HG03575 (cell line): ENCODE data around the gene ZNF25.
A peak's percentile ranks its signal among the peaks of the same experiment; 100 is the strongest.
"Not testable (repeated sequence)": the region's sequence is repeated elsewhere in the genome, so short reads cannot be mapped to it uniquely, and the experiment has no call there.

Experiments
- ATAC-seq: cut with Tn5 transposase; IDR thresholded peaks from one replicate; pipeline ENCODE4 v1.9.1; 2021; ENCODE audit not compliant: unreplicated experiment, insufficient number of reproducible peaks, low FRiP score; ENCODE audit errors: extremely low read depth

ZNF25 gene

DNA sequence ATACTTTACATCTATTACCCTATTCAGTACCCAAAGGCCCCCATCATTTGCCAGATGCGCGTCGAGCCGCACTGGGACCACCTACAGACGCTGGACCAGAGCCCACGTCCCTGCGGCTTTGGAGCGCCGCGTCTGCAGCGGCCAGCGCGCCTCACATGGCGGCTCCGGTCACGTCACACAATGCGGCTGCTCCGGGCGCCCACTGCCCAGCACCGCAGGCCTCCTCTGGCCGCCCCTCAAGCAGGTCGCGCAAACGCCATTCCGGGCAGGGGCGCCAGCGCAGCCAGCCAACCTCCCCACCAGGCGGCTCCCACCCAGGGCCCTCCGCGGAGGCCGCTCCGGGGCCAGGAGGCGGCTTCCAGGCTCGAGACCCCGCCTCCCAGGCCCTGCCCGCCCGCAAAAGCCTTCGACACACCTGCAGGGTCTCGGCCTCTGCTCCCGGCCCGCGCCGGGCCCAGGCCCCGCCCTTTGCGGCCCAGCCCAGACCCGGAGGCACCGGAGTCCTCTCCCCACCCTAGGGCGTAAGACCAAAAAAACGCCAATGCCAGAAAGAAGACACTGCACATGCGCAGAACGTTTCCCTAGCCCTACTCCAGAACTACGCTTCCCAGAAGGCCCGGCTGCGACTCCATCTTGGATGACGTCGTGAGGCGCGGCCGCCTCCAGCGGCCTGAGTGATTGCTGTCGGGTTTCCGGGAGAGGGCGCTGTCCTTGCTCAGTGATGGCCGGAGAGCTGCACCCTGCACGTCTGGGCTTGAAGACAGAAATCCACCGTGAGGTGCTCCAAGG, at the start of gene ZNF25:
Gene ZNF25, minus strand, starts transcription at position 557 of the 789 bp plus-strand sequence. CDS start 4,925 bp downstream, outside the sequence.
- peak; percentile 86 for ATAC-seq

DNA sequence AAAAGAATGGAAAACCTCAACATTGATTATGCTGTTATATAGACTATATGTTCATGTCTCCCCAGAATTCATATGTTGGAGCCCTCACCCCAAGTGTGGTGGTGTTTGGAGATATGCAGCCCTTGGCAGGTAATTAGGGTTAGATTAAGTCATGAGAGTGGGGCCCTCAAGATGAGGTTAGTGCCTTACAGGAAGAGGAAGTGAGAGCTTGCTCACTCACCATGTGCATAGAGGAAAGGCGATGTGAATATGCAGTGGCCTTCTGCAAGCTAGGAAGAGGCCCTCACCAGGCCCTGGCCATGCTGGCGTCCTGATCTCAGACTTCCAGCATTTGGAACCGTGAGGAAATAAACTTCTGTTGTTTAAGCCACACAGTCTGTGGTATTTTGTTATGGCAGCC, 48.8 kb upstream of the ZNF25 start:
- ATAC-seq, result peak; percentile 66

DNA sequence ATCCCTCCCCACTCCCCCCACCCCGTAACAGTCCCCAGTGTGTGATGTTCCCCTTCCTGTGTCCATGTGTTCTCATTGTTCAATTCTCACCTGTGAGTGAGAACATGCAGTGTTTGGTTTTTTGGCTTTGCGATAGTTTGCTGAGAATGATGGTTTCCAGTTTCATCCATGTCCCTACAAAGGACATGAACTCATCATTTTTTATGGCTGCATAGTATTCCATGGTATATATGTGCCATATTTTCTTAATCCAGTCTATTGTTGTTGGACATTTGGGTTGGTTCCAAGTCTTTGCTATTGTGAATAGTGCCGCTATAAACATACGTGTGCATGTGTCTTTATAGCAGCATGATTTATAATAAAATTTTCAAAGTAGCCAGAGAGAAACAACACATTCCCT, 42.7 kb upstream of the ZNF25 start:
- ATAC-seq, result not testable (repeated sequence)

DNA sequence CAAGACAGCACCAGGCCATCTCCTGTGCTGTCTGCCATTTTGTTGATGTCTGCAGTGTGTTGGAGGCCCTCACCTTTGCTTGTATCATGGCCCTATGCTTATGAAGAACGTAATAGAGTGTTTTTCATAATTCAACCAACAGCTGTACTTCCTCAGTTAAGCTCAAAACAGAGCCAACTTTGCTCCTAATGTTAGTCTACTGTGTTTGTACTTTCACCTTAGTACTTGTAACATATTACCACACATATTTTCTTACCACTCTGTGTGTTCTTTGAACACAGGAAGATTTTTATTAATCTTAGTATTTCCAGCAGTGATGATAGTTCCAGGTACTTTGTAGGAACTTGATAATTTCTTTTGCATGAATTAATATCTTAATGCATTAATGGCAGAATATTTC, 39.9 kb upstream of the ZNF25 start:
- ATAC-seq, result no peak

DNA sequence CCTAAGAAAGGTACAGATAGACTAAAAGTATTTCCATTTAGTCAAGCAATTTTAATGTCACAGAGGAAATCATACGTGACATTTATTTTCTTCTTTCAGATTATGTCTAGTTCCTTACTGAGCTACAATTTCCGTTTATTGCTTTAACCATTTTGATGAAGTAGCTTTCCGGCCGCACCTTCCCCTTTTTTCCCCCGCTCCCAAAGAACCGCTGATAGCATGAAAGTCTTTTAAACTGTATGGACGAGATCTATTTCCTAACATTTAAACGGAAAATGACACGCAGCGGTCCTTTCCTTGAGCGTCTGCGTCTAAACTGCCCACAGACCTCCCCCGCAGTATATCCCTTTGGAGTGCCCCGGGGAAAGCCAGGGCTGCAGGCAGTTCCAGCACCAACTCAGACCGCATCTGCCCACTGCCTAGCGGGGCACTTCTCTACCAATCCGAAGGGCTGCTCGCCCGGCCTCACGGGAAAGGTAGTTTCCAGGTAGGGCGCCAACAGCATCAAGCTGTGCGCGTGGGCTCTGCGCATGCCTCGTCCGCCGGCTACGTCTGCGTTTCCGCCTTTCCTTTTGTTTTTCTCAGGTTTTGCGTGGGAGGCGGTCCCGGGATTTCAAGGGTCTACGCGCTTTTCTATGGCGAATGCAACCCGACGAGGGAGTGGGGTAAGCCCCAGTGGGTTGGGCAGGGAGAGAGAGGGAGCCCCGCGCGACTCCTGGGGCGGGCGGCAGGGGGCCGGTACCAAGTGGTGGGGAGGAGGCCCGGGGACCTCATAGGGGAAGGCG, 33.9 kb upstream of the ZNF25 start, which contains the start of gene ZNF33A:
Gene ZNF33A, plus strand, starts transcription at position 557 of the 785 bp plus-strand sequence. CDS start 1,667 bp downstream, outside the sequence.
- ATAC-seq, result peak; percentile 65

DNA sequence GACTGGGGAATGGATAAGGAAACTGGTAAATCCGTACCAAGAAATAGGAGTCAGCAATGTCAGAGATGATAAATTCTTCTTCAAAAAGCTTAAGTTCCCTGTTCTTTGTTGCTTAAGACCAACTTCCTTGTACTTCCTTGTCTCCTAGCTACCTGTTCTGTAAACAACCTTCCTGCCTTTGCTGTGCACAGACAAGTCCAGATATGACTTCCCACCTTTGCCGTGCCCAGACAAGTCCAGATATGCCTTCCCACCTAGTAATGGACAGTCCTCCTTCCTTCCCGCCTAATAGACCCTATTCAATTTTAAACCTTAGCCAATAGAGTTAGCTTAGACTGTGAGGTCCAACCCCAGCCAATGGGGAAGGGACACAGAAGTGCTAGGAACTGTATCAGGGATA, 31.5 kb upstream of the ZNF25 start:
- no peak for ATAC-seq

DNA sequence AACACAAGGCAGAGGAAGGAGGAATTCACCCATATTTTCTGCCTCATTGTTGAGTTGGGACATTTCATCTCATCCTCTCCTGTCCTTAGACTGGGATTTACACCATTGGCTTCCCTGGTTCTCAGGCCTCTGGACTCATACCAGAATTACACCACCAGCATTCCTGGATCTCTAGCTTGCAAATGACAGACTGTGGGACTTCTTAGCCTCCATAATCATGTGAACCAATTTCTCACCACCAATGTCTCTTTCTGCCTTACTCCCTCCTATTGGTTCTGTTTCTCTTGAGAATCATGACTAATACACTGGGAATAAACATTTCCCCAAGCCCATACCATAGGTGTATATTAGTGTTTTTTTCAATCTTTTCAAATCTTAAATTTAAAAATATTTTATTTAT, 31.1 kb upstream of the ZNF25 start:
- ATAC-seq, result no peak

DNA sequence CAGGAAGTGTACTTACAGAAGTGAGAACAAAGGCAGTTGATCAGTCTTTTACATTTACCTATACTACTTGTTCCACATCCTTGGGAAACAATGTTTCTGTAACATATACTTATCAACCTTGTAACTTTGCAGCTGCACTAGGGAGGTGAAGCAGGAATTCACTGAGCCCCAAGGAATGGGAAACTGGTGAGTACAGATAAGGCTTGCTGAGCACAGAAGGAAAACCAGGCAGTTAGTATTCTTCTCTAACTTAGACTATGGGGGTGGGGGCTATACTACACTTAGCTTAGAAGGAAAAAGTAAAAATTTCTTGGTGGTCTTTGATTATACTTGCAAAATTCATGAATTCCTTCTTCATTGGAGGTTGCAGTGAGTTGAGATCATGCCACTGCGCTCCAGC, 27.1 kb upstream of the ZNF25 start:
- ATAC-seq, result no peak

DNA sequence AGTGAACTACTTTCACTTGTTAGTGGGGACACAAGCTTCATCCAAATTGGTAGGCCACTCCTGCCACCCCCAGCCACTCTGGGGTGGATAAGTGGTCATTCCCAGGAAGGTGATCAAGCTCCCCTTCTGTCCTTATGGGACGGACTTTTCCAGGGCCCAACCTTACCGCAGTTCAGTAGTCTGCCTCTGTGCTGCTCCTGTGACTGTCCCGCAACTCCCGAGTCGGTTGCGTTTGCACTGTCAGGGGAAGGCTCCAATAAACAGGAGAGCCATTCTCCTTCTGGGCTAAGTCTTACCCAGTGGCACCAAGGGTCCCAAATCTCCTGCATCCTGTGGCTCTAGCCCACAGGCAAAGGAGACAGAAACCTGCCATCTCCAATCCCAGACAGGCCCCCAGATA, 26.6 kb upstream of the ZNF25 start:
- no peak for ATAC-seq

DNA sequence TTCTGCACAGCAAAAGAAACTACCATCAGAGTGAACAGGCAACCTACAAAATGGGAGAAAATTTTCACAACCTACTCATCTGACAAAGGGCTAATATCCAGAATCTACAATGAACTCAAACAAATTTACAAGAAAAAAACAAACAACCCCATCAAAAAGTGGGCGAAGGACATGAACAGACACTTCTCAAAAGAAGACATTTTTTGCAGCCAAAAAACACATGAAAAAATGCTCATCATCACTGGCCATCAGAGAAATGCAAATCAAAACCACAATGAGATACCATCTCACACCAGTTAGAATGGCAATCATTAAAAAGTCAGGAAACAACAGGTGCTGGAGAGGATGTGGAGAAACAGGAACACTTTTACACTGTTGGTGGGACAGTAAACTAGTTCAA, 24.0 kb upstream of the ZNF25 start:
- ATAC-seq, result not testable (repeated sequence)

DNA sequence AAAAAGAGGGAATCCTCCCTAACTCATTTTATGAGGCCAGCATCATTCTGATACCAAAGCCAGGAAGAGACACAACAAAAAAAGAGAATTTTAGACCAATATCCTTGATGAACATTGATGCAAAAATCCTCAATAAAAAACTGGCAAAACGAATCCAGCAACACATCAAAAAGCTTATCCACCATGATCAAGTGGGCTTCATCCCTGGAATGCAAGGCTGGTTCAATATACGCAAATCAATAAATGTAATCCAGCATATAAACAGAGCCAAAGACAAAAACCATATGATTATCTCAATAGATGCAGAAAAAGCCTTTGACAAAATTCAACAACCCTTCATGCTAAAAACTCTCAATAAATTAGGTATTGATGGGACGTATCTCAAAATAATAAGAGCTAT, 22.5 kb upstream of the ZNF25 start:
- ATAC-seq, result not testable (repeated sequence)

DNA sequence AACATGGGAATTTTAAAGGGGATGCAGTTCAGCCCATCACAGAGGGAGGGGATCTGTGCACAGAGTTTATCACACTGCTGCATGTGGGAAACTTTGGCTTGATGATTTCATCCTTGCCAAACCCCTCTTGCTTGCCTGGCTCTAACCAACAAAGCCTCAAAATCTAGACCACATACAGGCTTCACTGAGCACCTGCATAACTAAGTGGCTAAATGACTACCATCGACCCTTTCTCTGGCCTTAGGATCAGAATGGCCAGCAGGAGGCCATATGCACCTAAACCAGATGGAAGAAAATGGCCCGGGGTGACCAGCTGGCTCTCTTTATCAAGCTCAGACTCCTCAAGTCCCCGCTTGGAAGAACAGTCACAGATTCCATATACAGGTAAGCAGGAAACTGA, 15.6 kb upstream of the ZNF25 start:
- ATAC-seq, result no peak

DNA sequence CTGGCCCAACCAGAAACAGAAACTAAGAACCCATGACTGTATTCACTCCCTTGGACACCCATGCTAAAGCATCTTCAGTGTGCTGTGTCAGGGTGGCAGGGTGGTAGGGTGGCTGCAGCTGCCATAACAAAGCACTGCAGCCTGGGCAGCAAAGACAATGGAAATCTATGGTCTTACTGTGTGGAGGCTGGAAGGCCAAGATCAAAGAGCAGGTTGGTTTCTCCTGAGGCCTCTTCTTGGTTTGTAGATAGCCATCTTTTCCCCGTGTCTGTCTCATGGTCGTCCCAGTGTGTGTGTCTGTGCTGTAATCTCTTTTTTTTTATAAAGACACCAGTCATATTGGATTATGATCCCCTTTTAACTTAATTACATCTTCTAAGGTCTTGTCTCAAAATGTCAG, 15.2 kb upstream of the ZNF25 start:
- no peak for ATAC-seq

DNA sequence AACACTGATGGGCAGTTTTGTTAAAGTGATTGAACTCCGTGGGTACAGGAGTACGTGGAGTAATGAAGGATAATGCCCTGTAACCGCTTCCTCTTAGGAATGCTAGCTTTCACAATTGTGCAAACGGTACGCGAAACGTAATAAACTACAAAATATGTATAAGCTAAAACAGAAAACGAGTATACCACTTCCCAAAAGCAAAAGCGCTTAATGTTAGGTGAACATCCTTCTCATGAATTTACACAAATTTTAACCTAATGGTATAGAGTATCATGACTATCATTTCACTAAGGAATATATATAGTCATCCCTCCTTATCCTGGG, 395 bp upstream of the ZNF25 start:
- peak; percentile 0 for ATAC-seq

DNA sequence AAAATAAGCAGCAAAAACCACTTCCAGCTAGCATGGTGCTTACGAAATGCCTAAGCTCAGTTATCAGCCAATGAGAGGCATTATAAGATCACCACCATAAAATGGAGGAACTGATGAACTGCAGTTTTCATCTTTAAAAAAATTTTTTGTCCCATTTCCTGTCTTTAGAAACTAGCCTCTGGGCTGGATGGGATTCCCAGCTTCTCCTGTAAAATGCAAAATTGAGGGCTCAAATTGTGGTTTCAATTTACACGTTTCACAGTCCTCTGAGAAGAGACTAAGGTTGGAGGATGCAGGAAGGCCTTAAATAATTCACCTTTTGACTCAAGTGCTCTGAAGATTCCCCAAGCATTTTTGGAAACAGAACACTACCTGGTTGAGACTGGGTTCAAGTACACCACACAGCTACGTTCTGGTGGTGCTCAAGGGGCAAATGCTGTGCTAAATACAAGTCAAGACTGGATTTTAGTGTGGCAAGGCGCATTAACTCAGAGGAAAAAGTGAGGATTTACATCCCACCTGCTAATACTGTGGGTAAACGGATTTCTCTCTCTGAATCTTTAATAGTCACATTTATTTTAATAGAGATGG, 951 bp downstream of the ZNF25 start:
- ATAC-seq, result no peak

DNA sequence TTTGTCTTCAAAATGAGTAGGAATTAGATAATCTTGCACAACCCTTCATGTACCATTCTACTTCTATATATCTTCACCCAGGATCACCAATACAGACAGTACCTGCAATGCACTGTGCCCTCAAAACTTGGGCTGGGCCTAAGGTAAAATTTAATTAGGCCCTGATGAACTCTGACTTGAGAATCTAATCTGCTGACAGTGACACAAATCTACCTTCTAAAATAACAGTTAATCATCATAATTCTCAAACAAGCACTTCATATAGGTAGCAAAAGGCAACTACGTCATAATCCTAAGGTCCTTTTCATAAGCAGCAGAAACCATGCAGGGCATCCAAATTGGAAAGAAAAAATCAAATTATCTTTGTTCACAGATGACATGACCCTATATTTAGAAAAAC, 4.1 kb downstream of the ZNF25 start:
- ATAC-seq, result no peak

DNA sequence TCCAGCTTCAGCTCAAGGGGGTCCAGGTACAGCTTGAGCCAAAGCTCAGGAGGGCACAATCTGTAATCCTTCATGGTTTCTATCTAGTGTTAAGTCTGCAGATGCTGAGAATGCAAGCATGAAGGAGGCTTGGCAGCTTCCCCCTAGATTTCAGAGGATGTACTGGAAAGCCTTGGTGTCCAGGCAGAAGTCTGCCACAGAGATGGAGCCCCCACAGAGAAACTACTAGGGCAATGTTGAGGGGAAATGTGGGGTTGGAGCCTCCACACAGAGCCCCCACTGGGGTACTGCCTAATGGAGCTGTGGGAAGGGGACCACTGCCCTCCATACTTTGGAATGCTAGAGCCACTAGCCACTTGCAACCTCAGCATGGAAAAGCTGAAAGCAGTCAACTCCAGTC, 11.4 kb downstream of the ZNF25 start:
- ATAC-seq, result no peak

DNA sequence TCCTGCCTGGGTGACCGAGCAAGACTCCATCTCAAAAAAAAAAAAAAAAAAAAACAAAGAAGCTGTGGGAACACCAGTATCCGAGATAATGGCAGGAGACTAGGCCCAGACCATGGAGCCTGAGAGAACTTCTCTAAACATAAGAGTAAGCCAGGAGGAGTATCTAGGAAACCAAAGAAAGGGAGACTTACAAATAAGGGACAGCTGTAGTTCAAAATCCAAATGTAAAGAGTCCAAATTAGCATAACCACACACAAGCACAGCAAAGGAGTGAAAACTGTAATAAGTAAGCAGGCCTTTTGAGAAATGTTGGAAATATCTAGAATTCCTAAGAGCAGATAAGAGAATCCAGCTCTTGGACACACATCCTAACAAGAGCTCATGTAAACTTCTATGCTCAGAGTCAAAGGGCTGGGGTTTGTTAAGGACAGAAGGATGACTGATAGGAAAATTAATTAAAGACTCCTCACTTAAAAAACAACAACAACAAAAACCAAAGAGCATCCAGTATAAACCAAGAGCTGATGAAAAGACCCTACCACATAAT, 15.8 kb downstream of the ZNF25 start:
- ATAC-seq, result no peak

DNA sequence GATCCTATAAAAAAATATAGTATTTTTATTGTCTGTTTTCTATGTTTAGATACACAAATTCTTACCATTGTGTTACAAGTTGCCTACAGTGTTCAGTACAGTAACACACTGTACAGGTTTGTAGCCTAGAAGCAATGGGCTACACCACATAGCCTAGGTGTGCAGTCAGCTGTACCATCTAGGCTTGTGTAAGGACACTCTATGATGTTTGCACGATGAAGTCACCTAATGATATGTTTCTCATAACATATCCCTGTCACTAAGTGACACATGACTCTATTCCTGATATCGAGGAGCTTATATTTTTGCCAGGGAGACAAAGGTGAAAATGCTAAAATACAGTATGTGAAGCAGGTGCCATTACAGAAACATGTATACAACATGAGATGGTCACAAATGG, 18.6 kb downstream of the ZNF25 start:
- no peak for ATAC-seq

DNA sequence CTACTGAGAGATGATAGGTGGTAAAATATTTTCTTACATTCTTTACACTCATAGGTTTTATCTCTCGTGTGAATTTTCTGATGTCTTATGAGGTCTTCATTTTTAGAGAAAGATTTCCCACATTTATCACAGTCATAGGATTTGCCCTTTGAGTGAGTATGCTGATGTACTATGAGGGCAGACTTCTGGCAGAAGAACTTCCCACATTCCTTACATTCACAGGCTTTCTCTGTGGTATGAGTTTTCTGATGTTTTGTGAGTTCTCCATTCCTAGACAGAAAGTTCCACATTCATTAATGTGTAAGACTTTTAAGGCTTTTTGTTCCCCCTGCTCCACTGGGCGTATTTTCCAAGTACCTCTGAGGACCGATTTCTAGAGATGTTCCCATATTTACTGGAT, 23.5 kb downstream of the ZNF25 start:
- no peak for ATAC-seq
